ENCODE measurements around the gene SPON1.
"Not testable (repeated sequence)": the region's sequence is repeated elsewhere in the genome, so short reads cannot be mapped to it uniquely, and the experiment has no call there.

The SPON1 gene

DNA sequence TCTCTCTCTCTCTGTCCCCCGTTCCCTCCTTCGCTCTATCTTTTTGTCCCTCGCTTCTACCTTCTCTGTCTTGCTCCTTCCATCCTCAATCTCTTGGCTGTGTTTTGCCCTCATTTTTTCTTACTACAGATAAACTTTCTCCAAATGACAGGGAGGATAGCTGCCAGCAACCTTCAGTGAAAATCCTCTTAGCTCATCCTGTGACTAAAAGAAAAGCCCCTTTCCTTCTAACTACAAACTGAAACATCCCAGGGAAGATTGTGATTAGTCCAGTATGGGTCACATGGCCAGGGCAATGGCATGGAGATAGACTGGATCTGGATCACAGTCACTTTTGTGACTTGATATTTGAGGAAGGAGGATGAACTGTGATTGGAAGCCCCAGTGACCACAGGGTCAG, 10.4 kb downstream of the SPON1 start:
- no peak overlapping the region for H3K4me3 ChIP-seq (replicated peaks; ENCODE audit: low read depth, low read length)
- H3K36me3 ChIP-seq (ENCODE audit: control insufficient read depth, insufficient read depth, low read length) = no peaks in the 10 kb centered on the region
- no peak for TF ChIP-seq CTCF (IDR thresholded peaks at IDR 0.05; ENCODE audit: insufficient read depth, low read length, poor library complexity, severe bottlenecking)
- DNase-seq (ENCODE audit: extremely low read depth, insufficient read length) = no peak
- H3K27me3 ChIP-seq (replicated peaks; ENCODE audit: control insufficient read depth, insufficient read depth, low read length) = 0 out of 2 replicates have a peak, but pooled peaks cover 2% of the 10 kb centered on the region

- Histone ChIP-seq H3K27me3 (replicated peaks; ENCODE audit: control insufficient read depth, insufficient read depth, low read length) (peaks cover 2% of the 10 kb centered on the region; the same call in 1 of the 2 replicates), H3K36me3 (ENCODE audit: control insufficient read depth, insufficient read depth, low read length) (no peaks in the 10 kb centered on the region), H3K4me3 (replicated peaks; ENCODE audit: low read depth, low read length) (no peak overlapping the region)
- TF ChIP-seq CTCF (IDR thresholded peaks at IDR 0.05; ENCODE audit: insufficient read depth, low read length, poor library complexity, severe bottlenecking) = no peak
- DNase-seq (ENCODE audit: extremely low read depth, insufficient read length) = no peak
Observed at GRCh38 chr11:13974631-13975030, 12.1 kb downstream of the SPON1 start.

- Histone ChIP-seq H3K27me3 (replicated peaks; ENCODE audit: control insufficient read depth, insufficient read depth, low read length) (no peaks in the 10 kb centered on the region; the same call in 1 of the 2 replicates), H3K4me3 (replicated peaks; ENCODE audit: low read depth, low read length) (no peak overlapping the region), H3K36me3 (ENCODE audit: control insufficient read depth, insufficient read depth, low read length) (no peaks in the 10 kb centered on the region)
- TF ChIP-seq CTCF (IDR thresholded peaks at IDR 0.05; ENCODE audit: insufficient read depth, low read length, poor library complexity, severe bottlenecking) = no peak
- DNase-seq (ENCODE audit: extremely low read depth, insufficient read length) = no peak
Observed at GRCh38 chr11:13983081-13983751, 20.7 kb downstream of the SPON1 start.

- Histone ChIP-seq H3K36me3 (ENCODE audit: control insufficient read depth, insufficient read depth, low read length) (no peaks in the 10 kb centered on the region), H3K27me3 (replicated peaks; ENCODE audit: control insufficient read depth, insufficient read depth, low read length) (no peaks in the 10 kb centered on the region), H3K4me3 (replicated peaks; ENCODE audit: low read depth, low read length) (no peak overlapping the region)
- no peak for DNase-seq (ENCODE audit: extremely low read depth, insufficient read length)
- TF ChIP-seq CTCF (IDR thresholded peaks at IDR 0.05; ENCODE audit: insufficient read depth, low read length, poor library complexity, severe bottlenecking) = no peak
Observed at GRCh38 chr11:13984616-13985450, 22.3 kb downstream of the SPON1 start.

DNA sequence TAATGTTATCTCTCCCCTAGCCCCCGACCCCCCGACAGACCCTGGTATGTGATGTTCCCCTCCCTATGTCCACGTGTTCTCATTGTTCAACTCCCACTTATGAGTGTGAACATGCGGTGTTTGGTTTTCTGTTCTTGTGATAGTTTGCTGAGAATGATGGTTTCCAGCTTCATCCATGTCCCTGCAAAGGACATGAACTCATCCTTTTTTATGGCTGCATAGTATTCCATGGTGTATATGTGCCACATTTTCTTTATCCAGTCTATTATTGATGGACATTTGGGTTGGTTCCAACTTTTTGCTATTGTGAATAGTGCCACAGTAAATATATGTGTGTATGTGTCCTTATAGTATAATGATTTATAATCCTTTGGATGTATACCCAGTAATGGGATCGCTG, 24.2 kb downstream of the SPON1 start:
- H3K36me3 ChIP-seq (ENCODE audit: control insufficient read depth, insufficient read depth, low read length); DNase-seq (ENCODE audit: extremely low read depth, insufficient read length); H3K4me3 ChIP-seq (replicated peaks; ENCODE audit: low read depth, low read length); H3K27me3 ChIP-seq (replicated peaks; ENCODE audit: control insufficient read depth, insufficient read depth, low read length): not testable (repeated sequence)

DNA sequence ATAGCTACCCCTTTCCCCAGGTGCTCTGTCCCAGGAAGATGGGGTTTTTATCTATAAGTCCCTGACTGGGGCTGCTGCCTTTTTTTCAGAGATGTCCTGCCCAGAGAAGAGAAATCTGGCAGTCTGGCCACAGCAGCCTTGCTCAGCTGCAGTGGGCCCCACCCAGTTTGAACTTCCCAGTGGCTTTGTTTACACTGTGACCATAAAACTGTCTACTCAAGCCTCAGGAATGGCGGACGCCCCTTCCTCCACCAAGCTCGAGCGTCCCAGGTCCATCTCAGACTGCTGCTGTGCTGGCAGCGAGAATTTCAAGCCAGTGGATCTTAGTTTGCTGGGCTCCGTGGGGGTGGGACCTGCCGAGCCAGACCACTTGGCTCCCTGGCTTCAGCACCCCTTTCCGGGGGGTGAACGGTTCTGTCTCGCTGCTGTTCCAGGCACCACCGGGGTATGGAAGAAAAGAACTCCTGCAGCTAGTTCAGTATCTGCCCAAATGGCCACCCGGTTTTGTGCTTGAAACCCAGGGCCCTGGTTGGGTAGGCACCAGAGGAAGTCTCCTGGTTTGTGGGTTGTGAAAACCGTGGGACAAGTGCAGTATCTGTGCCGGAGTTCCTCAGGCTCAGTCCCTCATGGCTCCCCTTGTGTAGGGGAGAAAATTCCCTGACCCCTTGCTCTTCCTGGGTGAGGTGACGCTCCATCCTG, 29.8 kb downstream of the SPON1 start:
- H3K27me3 ChIP-seq (replicated peaks; ENCODE audit: control insufficient read depth, insufficient read depth, low read length); H3K4me3 ChIP-seq (replicated peaks; ENCODE audit: low read depth, low read length); DNase-seq (ENCODE audit: extremely low read depth, insufficient read length); H3K36me3 ChIP-seq (ENCODE audit: control insufficient read depth, insufficient read depth, low read length): not testable (repeated sequence)

All from GM06990 (cell line).